NT2/D1 (cell line): ENCODE measurements around the gene HBG2.
"Not testable (repeated sequence)": the region's sequence is repeated elsewhere in the genome, so short reads cannot be mapped to it uniquely, and the experiment has no call there.

ENCODE experiments used
- DNase-seq: peaks from one replicate; pipeline ENCODE4 v3.0.0-alpha.2; 2011; ENCODE audit warnings: low read depth, low spot score
- H3K27me3 ChIP-seq: 2 replicates; pipeline ENCODE4 v1.6.0; 2011; ENCODE audit warnings: mild to moderate bottlenecking; ENCODE audit not compliant: insufficient read length, insufficient read depth
- H3K36me3 ChIP-seq: 2 replicates; pipeline ENCODE4 v1.6.1; 2011; ENCODE audit warnings: mild to moderate bottlenecking, low read length, mixed read lengths; ENCODE audit not compliant: insufficient read depth, insufficient read length
- H3K4me1 ChIP-seq: 2 replicates; pipeline ENCODE4 v1.5.1; 2011; ENCODE audit not compliant: insufficient read depth, insufficient read length
- H3K4me3 ChIP-seq: 2 replicates; pipeline ENCODE4 v1.5.1; 2011; ENCODE audit warnings: low read depth; ENCODE audit not compliant: insufficient read length
- H3K9ac ChIP-seq: 2 replicates; pipeline ENCODE4 v1.6.0; 2011; ENCODE audit warnings: low read depth; ENCODE audit not compliant: insufficient read length
- H3K9me3 ChIP-seq: 2 replicates; pipeline ENCODE4 v1.5.1; 2011; ENCODE audit warnings: mild to moderate bottlenecking, low read length; ENCODE audit not compliant: insufficient read depth
- SUZ12 ChIP-seq: IDR thresholded peaks from 2 replicates; pipeline ENCODE4 v1.6.1; 2011; ENCODE audit not compliant: insufficient read length, insufficient read depth; ENCODE audit errors: extremely low read depth
- YY1 ChIP-seq: IDR thresholded peaks from 2 replicates; pipeline ENCODE4 v1.6.1; 2011; ENCODE audit not compliant: insufficient read length, insufficient read depth
- ZNF274 ChIP-seq: IDR thresholded peaks from 2 replicates; pipeline ENCODE4 v1.6.1; 2011; ENCODE audit warnings: mild to moderate bottlenecking, low read depth, low read length

The HBG2 gene

DNA sequence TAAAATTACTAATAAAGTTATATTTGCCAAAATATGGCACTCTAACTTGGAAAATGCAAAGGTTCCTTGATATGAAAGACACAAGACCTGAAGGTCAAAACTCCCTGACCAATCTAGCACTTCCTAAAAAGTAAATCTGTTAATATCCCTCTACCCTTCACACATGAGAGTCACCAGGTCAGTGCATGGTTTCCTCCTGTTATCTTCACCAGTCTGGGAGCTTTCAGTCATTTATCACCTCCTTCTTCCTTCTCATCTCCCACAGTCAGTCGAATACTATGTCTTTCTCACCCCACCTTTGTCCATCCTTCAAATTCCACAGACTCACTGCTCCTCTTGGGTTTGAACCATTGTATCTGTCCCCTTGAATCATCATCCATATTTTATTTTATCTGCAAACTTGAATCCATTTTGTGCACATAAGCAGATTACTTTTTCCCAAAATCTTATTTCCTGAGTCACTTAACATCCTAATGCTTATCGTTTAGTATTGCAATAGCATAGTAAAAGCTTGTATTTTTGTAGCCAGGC is 12.5 kb upstream of the HBG2 start:
- no peaks in the 10 kb centered on the region for H3K27me3 ChIP-seq
- no peaks in the 10 kb centered on the region for H3K36me3 ChIP-seq
- H3K4me1 ChIP-seq: no peaks in the 10 kb centered on the region
- H3K9ac ChIP-seq: no peak overlapping the region
- H3K9me3 ChIP-seq: no peaks in the 10 kb centered on the region
- TF ChIP-seq ZNF274 (no peak), YY1 (no peak), SUZ12 (no peak)
- no peak overlapping the region for H3K4me3 ChIP-seq
- DNase-seq: no peak

DNA sequence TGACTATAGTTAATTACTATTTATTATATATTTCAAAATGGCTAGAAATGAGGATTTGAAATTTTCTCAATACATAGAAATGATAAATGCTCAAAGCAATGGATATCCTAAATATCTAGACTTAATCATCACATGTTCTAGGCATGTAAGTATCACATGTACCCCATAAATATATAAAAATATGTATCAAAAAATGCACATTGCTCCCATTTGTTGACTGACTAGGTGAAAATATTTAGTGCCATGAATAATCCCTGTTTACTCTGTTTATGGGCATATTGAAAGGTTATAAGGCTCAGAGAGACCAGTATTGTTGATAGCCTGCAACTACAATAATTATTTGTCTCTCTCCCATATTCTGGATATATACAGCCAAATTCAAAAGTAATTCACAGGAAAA is 12.0 kb upstream of the HBG2 start:
- Histone ChIP-seq H3K9ac (no peak overlapping the region), H3K9me3 (no peaks in the 10 kb centered on the region)

DNA sequence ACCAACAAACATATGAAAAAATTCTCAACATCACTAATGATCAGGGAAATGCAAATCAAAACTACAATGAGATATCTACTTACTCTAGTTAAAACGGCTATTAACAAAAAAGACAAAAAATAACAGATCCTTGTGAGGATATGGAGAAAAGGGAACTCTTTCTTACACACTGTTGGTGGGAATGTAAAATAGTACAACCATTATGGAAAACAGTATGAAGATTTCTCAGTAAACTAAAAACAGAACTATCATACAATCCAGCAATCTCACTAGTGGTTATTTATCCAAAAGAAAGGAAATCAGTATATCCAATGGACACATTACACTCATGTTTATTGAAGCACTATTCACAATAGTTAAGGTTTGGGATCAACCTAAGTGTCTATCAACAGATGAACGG is 11.3 kb upstream of the HBG2 start:
- TF ChIP-seq SUZ12: no peak
- no peak for TF ChIP-seq ZNF274
- no peak for TF ChIP-seq YY1
- H3K9me3 ChIP-seq: no peaks in the 10 kb centered on the region
- H3K27me3 ChIP-seq: no peaks in the 10 kb centered on the region
- H3K36me3 ChIP-seq: no peaks in the 10 kb centered on the region
- DNase-seq: no peak
- no peaks in the 10 kb centered on the region for H3K4me1 ChIP-seq
- no peak overlapping the region for H3K4me3 ChIP-seq
- H3K9ac ChIP-seq: no peak overlapping the region

More for the DNA sequence above, 12.0 kb upstream of the HBG2 start:
- H3K27me3 ChIP-seq: no peaks in the 10 kb centered on the region
- H3K4me1 ChIP-seq: no peaks in the 10 kb centered on the region
- H3K36me3 ChIP-seq: no peaks in the 10 kb centered on the region
- TF ChIP-seq YY1 (no peak), ZNF274 (no peak), SUZ12 (no peak)
- H3K4me3 ChIP-seq: no peak overlapping the region
- DNase-seq: no peak

DNA sequence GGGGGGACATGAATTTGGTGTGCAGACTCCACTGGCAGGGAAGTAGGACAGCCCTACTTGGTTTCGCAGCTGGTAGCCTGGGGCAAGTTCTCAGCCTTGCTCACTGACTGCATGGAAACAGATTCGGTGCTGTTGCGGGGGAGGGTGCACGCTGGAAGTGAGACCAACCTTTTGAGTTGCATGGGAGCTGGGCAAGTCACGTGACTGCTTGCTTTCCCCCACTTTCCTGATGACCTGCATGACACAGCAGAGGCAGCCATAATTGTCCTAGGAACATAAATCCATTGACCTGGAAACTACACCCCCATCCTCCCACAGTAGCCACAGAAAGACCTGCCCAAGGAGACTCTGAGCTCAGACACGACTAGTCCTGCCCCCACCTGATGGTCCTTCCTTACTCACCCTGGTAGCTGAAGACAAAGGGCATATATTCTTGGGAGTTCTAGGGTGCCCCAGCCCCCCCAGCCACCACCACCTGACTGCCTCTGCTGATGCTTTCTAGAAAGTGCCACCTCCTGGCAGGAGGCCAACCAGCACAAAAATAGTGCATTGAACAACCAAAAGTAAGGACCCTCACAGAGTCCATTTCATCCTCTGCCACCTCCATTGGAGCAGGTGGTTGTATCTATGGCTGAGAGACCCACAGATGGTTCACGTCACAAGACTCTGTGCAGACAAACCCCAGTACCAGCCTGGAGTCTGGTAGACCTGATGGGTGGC is 4.1 kb upstream of the HBG2 start:
- Histone ChIP-seq H3K9me3 (no peaks in the 10 kb centered on the region), H3K4me3 (no peak overlapping the region), H3K36me3 (no peaks in the 10 kb centered on the region), H3K9ac (no peak overlapping the region), H3K4me1 (peaks cover 6% of the 10 kb centered on the region), H3K27me3 (no peaks in the 10 kb centered on the region)
- peak; percentile 51 for TF ChIP-seq YY1
- TF ChIP-seq ZNF274: no peak
- no peak for TF ChIP-seq SUZ12
- peak; percentile 71 for DNase-seq

DNA sequence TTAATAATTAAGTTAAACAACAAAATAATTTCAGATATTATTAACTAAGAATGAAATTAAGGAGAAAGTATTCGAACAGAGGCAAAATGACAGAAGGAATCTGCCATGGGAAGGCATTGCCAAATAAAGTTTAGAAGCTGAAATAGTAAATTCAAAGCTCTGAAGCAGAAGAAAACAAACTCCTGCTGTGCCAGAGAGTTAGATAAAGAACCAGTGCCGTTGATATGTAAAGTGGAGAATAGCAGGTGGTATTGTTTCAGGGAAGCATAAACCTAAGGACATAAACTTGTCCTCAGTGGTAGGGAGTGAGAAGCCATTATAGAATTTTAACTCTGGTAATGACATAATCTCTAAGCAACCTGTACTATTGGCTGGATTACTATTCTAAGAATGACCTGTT is 2.7 kb upstream of the HBG2 start:
- H3K4me3 ChIP-seq: no peak overlapping the region
- no peaks in the 10 kb centered on the region for H3K36me3 ChIP-seq
- TF ChIP-seq SUZ12 (no peak), YY1 (no peak), ZNF274 (no peak)
- H3K27me3 ChIP-seq: no peaks in the 10 kb centered on the region
- DNase-seq: peak; percentile 60
- peaks cover 6% of the 10 kb centered on the region for H3K4me1 ChIP-seq
- H3K9ac ChIP-seq: no peak overlapping the region
- H3K9me3 ChIP-seq: no peaks in the 10 kb centered on the region

DNA sequence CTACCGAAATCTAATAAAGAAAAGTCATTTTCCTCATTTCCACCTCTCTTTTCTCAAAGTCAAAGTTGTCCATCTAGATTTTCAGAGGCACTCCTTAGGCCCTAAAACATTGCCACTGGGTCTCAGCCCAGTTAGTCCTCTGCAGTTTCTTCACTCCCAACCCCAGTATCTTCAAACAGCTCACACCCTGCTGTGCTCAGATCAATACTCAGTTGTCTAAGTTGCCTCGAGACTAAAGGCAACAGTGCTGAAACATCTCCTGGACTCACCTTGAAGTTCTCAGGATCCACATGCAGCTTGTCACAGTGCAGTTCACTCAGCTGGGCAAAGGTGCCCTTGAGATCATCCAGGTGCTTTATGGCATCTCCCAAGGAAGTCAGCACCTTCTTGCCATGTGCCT is 558 bp downstream of the HBG2 start:
- H3K27me3 ChIP-seq, H3K9ac ChIP-seq, H3K4me1 ChIP-seq, H3K4me3 ChIP-seq, H3K36me3 ChIP-seq, DNase-seq, H3K9me3 ChIP-seq: not testable (repeated sequence)

DNA sequence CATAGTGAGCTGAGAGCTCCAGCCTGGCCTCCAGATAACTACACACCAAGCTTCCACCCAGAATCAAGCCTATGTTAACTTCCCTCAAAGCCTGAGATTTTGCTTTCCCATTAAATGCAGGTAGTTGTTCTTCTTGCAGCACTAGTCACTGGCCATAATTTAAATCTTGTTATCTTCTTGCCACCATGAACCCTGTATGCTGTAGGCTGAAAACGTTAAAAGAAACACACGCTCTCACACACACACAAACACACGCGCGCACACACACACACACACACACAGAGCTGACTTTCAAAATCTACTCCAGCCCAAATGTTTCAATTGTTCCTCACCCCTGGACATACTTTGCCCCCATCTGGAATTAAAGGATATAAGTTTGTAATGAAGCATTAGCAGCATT is 1.1 kb downstream of the HBG2 start:
- not testable (repeated sequence) for H3K9me3 ChIP-seq, H3K4me1 ChIP-seq, DNase-seq, H3K27me3 ChIP-seq, H3K9ac ChIP-seq, H3K4me3 ChIP-seq, H3K36me3 ChIP-seq

DNA sequence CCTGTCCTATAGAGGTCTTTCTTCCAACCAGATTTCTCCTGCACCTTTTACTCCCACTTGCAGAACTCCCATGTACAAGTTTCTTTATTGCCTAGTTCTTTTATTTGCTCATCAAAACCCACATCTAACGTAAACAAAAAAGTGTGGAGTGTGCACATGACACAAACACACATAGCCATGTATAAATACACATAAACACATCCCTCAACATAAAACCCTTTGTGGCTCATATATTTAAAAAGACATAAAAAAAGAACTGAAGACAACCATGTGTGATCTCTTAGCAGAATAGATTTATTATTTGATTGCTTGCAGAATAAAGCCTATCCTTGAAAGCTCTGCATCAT is 1.7 kb downstream of the HBG2 start:
- no peak for DNase-seq
- Histone ChIP-seq H3K9ac (no peak overlapping the region), H3K4me3 (no peak overlapping the region), H3K9me3 (no peaks in the 10 kb centered on the region), H3K27me3 (no peaks in the 10 kb centered on the region), H3K36me3 (no peaks in the 10 kb centered on the region), H3K4me1 (no peaks in the 10 kb centered on the region)
- TF ChIP-seq YY1: no peak
- no peak for TF ChIP-seq SUZ12
- TF ChIP-seq ZNF274: no peak
